Stimulated activated CD4-positive, alpha-beta T cell treated with anti-CD3 and anti-CD28 coated beads, Interleukin-4, amount 100 ng/mL, for 48 hours (primary cell): ENCODE data around the gene DUSP28.

ENCODE experiments used
- DNase-seq, 2 donors: peaks; one replicate each; pipeline ENCODE4 v3.0.0-alpha.2; 2020; ENCODE audit warnings: low read depth in 2 of 2

The DUSP28 gene

DNA sequence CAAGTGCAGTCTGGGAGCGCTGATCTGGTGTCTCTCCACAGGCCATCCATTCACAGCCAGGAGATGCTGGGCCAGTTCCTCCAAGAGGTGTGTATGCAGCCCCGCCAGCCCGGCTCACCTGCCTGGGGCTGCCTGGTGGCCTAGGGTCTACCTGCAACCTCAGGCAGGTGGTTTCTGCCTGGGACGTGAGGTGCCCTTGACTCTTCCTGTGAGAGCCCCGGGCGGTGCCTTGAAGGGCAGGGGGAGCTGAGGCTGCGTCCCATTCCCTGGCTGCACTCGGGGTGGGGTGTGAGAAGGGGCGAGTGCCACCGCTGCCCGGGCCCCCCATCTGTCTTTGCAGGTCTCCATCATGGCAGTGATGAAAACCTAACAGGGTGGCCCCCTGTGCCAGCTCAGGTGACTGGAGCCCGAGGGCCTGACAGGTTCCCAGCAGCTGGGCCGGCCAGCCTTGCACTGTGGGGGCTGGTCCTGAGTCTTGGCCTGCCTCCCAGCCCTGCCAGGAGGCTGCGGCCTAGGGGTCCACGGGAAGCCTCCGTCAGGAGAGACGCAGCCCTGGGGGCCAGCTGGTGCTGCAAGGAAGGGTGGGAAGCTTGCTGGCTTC, 38.3 kb downstream of the DUSP28 start:
- DNase-seq: no peak

DNA sequence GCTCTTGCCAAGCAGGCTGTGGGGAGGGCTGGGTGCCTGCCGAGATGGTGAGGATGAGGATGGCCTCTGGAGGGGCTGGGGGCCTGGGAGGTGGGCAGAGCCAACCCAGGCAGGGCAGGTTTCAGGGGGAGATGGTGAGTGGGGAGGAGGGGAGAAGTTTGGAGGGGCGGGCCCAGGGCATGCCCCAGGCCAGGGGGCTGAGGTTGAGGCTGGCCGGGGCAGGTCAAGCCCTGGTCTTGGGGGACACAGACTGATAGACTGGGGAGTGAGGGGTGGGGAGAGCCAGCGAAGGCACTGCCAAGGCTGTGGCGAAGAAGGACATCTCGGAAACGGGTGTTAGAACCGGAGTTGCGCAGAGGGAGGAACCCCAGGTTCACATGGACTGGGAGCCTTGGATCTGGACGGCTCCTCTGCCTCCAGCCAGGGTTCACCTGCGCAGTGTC, 39.0 kb downstream of the DUSP28 start:
- DNase-seq: no peak

GRCh38 chr2:240600451-240600961, 40.3 kb downstream of the DUSP28 start:
- no peak for DNase-seq

- DNase-seq: no peak
These were observed 41.1 kb downstream of the DUSP28 start for GRCh38 chr2:240601061-240601830.

GRCh38 chr2:240601831-240602160, 41.6 kb downstream of the DUSP28 start:
- DNase-seq: no peak

GRCh38 chr2:240602266-240603050, 42.3 kb downstream of the DUSP28 start:
- no peak for DNase-seq

GRCh38 chr2:240603081-240603835, 43.1 kb downstream of the DUSP28 start:
- DNase-seq: no peak

DNA sequence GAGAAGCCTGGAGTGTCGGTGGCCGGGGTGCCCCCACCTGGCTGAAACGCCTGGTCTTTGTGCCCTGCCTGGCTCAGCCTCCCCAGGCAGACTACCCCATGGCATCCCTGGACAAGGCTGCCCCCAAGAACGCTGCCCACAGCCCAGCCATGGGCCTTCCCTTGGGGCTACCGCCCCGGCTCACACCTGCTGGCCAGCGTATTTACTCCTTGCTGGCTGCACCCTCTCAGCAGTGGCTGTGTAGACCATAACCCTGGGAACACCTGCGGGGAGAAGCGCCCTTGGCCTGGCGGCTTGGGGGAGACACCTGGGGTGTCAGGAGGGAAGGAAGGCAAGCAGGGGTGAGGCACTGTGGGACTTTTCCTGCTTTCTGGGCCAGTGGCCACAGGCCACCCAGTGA, 43.7 kb downstream of the DUSP28 start:
- no peak for DNase-seq

GRCh38 chr2:240604291-240604938, 44.3 kb downstream of the DUSP28 start:
- DNase-seq: no peak

- DNase-seq: no peak
These were observed 45.0 kb downstream of the DUSP28 start for GRCh38 chr2:240604939-240605716.

GRCh38 chr2:240605867-240606743, 45.9 kb downstream of the DUSP28 start:
- DNase-seq: no peak

DNA sequence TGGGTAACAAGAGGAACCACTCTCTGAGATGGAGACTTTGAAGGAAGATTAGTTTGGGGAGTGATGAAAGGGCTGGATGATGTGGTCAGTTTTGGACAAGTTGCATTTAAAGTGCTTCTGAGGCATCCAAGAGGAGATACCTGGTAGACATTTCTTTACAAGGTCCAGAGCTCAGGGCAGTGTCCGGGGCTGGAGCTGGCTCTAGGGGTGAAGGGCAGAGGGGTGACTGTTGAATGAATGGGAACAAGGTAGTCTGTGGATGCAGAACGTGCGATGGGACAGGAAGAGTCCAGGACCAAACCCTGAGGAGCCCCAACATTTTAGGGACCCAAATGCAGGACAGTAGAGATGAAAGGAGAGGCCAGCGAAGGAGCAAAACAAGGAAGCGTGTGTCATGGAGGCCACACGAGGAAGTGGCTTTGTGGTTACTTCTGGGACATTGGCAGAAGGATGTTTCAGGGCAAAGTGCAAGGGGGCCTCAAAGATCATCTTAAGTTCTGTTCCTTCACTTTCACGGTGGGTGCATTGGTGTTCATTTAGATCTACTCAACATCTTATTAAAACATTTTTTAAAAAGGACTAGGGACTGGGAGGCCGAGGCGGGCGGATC, 51.5 kb downstream of the DUSP28 start:
- no peak for DNase-seq
